Endothelial cell (in vitro differentiated cells): ENCODE data around the gene OR8U1. TPM values are rescaled to one million over a fixed set of nuclear protein-coding genes. Genes with fewer than 3 reads are reported as not detected.
"Not testable (repeated sequence)": the region's sequence is repeated elsewhere in the genome, so short reads cannot be mapped to it uniquely, and the experiment has no call there.

Experiments
- DNase-seq: peaks from one replicate; pipeline ENCODE4 v3.0.0; 2021; ENCODE audit warnings: low spot score
- H3K27ac Mint-ChIP-seq: one replicate; pipeline ENCODE4 v1.8.0; 2021; ENCODE audit warnings: mixed read lengths, inconsistent platforms; ENCODE audit not compliant: unreplicated experiment
- H3K27me3 Mint-ChIP-seq: one replicate; pipeline ENCODE4 v1.8.0; 2021; ENCODE audit warnings: mild to moderate bottlenecking, moderate library complexity, mixed read lengths, inconsistent platforms; ENCODE audit not compliant: unreplicated experiment
- H3K36me3 Mint-ChIP-seq: one replicate; pipeline ENCODE4 v1.8.0; 2021; ENCODE audit warnings: mild to moderate bottlenecking, low read depth, mixed read lengths, inconsistent platforms; ENCODE audit not compliant: unreplicated experiment
- H3K4me1 Mint-ChIP-seq: one replicate; pipeline ENCODE4 v1.8.0; 2021; ENCODE audit warnings: mild to moderate bottlenecking, mixed read lengths, inconsistent platforms; ENCODE audit not compliant: unreplicated experiment
- H3K4me3 Mint-ChIP-seq: one replicate; pipeline ENCODE4 v1.8.0; 2021; ENCODE audit warnings: mild to moderate bottlenecking, mixed read lengths, inconsistent platforms; ENCODE audit not compliant: unreplicated experiment
- H3K9me3 Mint-ChIP-seq: one replicate; pipeline ENCODE4 v1.8.0; 2021; ENCODE audit warnings: mixed read lengths, inconsistent platforms; ENCODE audit not compliant: unreplicated experiment
- total RNA-seq: library from RNA; stranded (reverse); fragmentation: NEBNext Ultra II Directional; extraction: Animal tissue kit (Norgen Biotek cat#: 25700); gene quantifications from one replicate; pipeline ENCODE4 v1.2.1, GENCODE V29; 2021; ENCODE audit not compliant: unreplicated experiment
- TF ChIP-seq, protein P1 (sequence below): fragments of 200-600 bp; sonication (generic); IDR thresholded peaks from one replicate; pipeline ENCODE4 v1.5.0; 2021; ENCODE audit warnings: antibody characterized with exemption; ENCODE audit not compliant: unreplicated experiment

The OR8U1 gene
- total RNA-seq, 1 donor from 2014 or later = not detected

DNA sequence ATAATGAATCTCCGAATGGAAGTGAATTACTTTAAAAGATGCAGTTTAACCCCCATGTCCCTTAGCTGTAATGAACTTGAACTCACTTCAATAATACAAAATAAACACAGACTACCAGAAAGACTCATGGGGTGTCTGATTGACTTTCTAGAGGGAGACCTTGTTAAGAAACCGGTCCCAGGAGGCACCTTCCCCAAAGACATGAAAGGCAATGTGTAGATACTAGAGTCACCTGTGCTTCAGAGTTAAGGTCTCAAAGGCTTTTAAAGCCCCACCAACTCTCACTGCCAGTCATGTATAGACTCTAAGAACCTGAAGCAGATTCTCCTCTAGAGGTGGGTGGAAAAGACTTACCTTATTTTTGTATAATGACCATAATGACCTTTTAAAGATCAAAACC is 21.4 kb upstream of the OR8U1 start, which contains the start of gene OR8J1:
TSS of gene OR8J1 (plus strand) at position 301 of the 400 bp plus-strand sequence. CDS start 5,956 bp downstream, outside the sequence.
- no peak for DNase-seq
- no peaks in the 10 kb centered on the region for H3K4me1 Mint-ChIP-seq
- H3K27ac Mint-ChIP-seq = no peak within 1 kb of the TSS
- H3K27me3 Mint-ChIP-seq = no peaks in the 10 kb centered on the region
- no peaks in the 10 kb centered on the region for H3K9me3 Mint-ChIP-seq
- H3K4me3 Mint-ChIP-seq = no peak within 1 kb of the TSS
- H3K36me3 Mint-ChIP-seq = no peaks in the 10 kb centered on the region
- TF ChIP-seq, protein P1, sequence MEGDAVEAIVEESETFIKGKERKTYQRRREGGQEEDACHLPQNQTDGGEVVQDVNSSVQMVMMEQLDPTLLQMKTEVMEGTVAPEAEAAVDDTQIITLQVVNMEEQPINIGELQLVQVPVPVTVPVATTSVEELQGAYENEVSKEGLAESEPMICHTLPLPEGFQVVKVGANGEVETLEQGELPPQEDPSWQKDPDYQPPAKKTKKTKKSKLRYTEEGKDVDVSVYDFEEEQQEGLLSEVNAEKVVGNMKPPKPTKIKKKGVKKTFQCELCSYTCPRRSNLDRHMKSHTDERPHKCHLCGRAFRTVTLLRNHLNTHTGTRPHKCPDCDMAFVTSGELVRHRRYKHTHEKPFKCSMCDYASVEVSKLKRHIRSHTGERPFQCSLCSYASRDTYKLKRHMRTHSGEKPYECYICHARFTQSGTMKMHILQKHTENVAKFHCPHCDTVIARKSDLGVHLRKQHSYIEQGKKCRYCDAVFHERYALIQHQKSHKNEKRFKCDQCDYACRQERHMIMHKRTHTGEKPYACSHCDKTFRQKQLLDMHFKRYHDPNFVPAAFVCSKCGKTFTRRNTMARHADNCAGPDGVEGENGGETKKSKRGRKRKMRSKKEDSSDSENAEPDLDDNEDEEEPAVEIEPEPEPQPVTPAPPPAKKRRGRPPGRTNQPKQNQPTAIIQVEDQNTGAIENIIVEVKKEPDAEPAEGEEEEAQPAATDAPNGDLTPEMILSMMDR = no peak

- no peaks in the 10 kb centered on the region for H3K4me1 Mint-ChIP-seq
- H3K27ac Mint-ChIP-seq = no peak overlapping the region
Observed at GRCh38 chr11:56380120-56380519, 4.7 kb downstream of the OR8U1 start.

GRCh38 chr11:56394381-56394780 is 19.0 kb downstream of the OR8U1 start:
- Mint-ChIP-seq H3K4me3 (no peak overlapping the region), H3K9me3 (no peaks in the 10 kb centered on the region), H3K27ac (no peak overlapping the region), H3K36me3 (no peaks in the 10 kb centered on the region), H3K27me3 (no peaks in the 10 kb centered on the region), H3K4me1 (no peaks in the 10 kb centered on the region)
- TF ChIP-seq, protein P1 = no peak
- DNase-seq = no peak

More at GRCh38 chr11:56380120-56380519, 4.7 kb downstream of the OR8U1 start:
- Mint-ChIP-seq H3K27me3 (no peaks in the 10 kb centered on the region), H3K4me3 (no peak overlapping the region), H3K36me3 (no peaks in the 10 kb centered on the region), H3K9me3 (no peaks in the 10 kb centered on the region)
- TF ChIP-seq, protein P1 = no peak
- no peak for DNase-seq

- Mint-ChIP-seq H3K27ac (no peak overlapping the region), H3K4me1 (no peaks in the 10 kb centered on the region)
- TF ChIP-seq, protein P1 = no peak
Observed at GRCh38 chr11:56396047-56396446, 20.6 kb downstream of the OR8U1 start.

GRCh38 chr11:56401858-56402461 is 26.5 kb downstream of the OR8U1 start:
- H3K4me3 Mint-ChIP-seq, H3K27ac Mint-ChIP-seq, H3K36me3 Mint-ChIP-seq, H3K4me1 Mint-ChIP-seq, DNase-seq, H3K27me3 Mint-ChIP-seq, H3K9me3 Mint-ChIP-seq: not testable (repeated sequence)

More at GRCh38 chr11:56396047-56396446, 20.6 kb downstream of the OR8U1 start:
- Mint-ChIP-seq H3K36me3 (no peaks in the 10 kb centered on the region), H3K27me3 (no peaks in the 10 kb centered on the region), H3K9me3 (no peaks in the 10 kb centered on the region), H3K4me3 (no peak overlapping the region)
- no peak for DNase-seq
